ENCODE results near the gene RASD1. TPM values are rescaled to one million over a fixed set of nuclear protein-coding genes. Genes with fewer than 3 reads are reported as not detected.

RASD1 gene
- polyA plus RNA-seq, 1 of the 3 experiments (the other 2 are of a cell fraction), result 0.43 TPM

DNA sequence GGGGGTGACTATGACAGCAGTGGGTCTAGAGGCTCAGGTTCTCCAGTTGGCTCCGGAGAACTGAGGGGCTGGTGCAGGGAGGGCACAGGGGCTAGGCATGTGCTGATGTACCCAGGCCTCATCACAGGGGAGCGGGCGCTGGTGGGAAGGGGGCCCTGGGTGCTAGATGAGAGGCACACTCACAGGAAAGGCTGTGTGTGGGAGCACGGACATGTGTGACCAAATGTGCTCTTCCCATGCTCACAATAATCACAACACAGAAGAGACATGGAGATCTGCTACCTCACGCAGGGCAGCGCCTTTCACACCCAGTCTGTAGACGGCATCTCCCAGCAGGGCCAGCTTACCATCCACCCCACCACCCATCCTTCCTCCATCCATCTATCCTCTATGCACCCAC is 17.4 kb upstream of the RASD1 start:
- Histone ChIP-seq H3K4me3 (ENCODE audit: low read depth in 2 of 2, low read length in 1 of 2) (no peak overlapping the region), H3K4me2 (no peak overlapping the region), H3K9me2 (no peaks in the 10 kb centered on the region), H3K9me3 (no peaks in the 10 kb centered on the region), H3K36me3 (replicated peaks in 1 of 2; ENCODE audit: control insufficient read depth in 1 of 2, insufficient read depth in 2 of 2, low read length in 1 of 2) (no peaks in the 10 kb centered on the region), H3K9ac (no peak overlapping the region), H3F3A (replicated peaks; ENCODE audit: insufficient read depth) (no peaks in the 10 kb centered on the region), H3K79me2 (ENCODE audit: insufficient read depth) (no peaks in the 10 kb centered on the region), H3K4me1 (ENCODE audit: control insufficient read depth in 1 of 2, insufficient read depth in 2 of 2, low read depth in 1 of 2, low read length in 1 of 2) (peaks cover 6 to 32% of the 10 kb centered on the region in 2 experiments; a peak in 2 of 4 replicates), H3K27ac (ENCODE audit: low read depth in 2 of 2, low read length in 1 of 2) (no peak overlapping the region), H3K27me3 (ENCODE audit: insufficient read depth) (no peaks in the 10 kb centered on the region), H2AFZ (ENCODE audit: low read depth) (no peak overlapping the region), H4K20me1 (ENCODE audit: insufficient read depth) (peaks cover 29% of the 10 kb centered on the region; the same call in 1 of the 2 replicates)
- DNase-seq, result no peak
- TF ChIP-seq SMC3 (IDR thresholded peaks at IDR 0.05; ENCODE audit: low read depth, low read length) (no peak), ELF1 (IDR thresholded peaks at IDR 0.05) (no peak), TCF12 (IDR thresholded peaks at IDR 0.05) (no peak), JUND (IDR thresholded peaks at IDR 0.05) (no peak), EP300 (IDR thresholded peaks at IDR 0.05; ENCODE audit: borderline replicate concordance in 1 of 2, low read depth in 1 of 2, low read length in 1 of 2) (no peak), RCOR1 (IDR thresholded peaks at IDR 0.05; ENCODE audit: low read length) (no peak), YY1 (IDR thresholded peaks at IDR 0.05; ENCODE audit: low read depth) (no peak), GABPA (IDR thresholded peaks at IDR 0.05; ENCODE audit: low read depth) (no peak), RXRA (IDR thresholded peaks at IDR 0.05; ENCODE audit: borderline replicate concordance, low read depth) (no peak), EZH2phosphoT487 (IDR thresholded peaks at IDR 0.05; ENCODE audit: borderline replicate concordance, low read depth) (no peak), CHD2 (IDR thresholded peaks at IDR 0.05; ENCODE audit: low read length, partially characterized antibody) (no peak)
- TF ChIP-seq, protein P1, sequence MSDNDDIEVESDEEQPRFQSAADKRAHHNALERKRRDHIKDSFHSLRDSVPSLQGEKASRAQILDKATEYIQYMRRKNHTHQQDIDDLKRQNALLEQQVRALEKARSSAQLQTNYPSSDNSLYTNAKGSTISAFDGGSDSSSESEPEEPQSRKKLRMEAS (IDR thresholded peaks at IDR 0.05; ENCODE audit: low read depth), result no peak
- 96% methylated on average over 6 of the region's 7 CpGs for WGBS (ENCODE audit: low lambda C conversion rate)
- CTCF ChIA-PET, result interaction anchor here (0.8 to 2.7 kb wide), 4 partner anchors 10 to 157 kb away, joined by 3 to 18 read pairs (median 4); no protein-coding TSS in a partner anchor
- POLR2A ChIA-PET, result no interaction called here

DNA sequence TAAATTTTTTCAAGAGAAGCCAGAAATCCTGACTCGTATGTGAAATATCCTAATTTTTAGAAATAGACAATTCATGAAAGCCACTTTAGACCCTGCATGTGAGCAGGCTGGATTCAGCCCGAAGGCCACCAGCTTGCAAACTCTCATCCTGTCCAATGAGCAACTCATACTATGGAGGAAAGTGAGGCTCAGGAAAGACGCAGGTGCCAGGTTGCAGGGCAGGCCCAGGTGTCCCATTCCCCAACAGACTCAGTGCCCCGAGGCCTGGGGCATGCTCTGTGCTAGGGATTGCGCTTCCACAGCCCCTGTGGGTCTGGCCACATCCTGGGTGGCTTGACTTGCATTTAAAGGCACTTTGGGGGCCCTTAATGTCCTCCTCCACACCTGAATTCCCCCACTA is 16.7 kb upstream of the RASD1 start:
- Histone ChIP-seq H3K9me3 (no peaks in the 10 kb centered on the region), H3K27ac (ENCODE audit: low read depth in 2 of 2, low read length in 1 of 2) (no peak overlapping the region), H3K36me3 (replicated peaks in 1 of 2; ENCODE audit: control insufficient read depth in 1 of 2, insufficient read depth in 2 of 2, low read length in 1 of 2) (no peaks in the 10 kb centered on the region), H2AFZ (ENCODE audit: low read depth) (no peak overlapping the region), H3F3A (replicated peaks; ENCODE audit: insufficient read depth) (no peaks in the 10 kb centered on the region), H3K9me2 (no peaks in the 10 kb centered on the region), H3K27me3 (ENCODE audit: insufficient read depth) (no peaks in the 10 kb centered on the region), H3K9ac (no peak overlapping the region), H4K20me1 (ENCODE audit: insufficient read depth) (peaks cover 26% of the 10 kb centered on the region; the same call in 1 of the 2 replicates), H3K4me3 (ENCODE audit: low read depth in 2 of 2, low read length in 1 of 2) (no peak overlapping the region), H3K4me1 (ENCODE audit: control insufficient read depth in 1 of 2, insufficient read depth in 2 of 2, low read depth in 1 of 2, low read length in 1 of 2) (peaks cover 6 to 30% of the 10 kb centered on the region in 2 experiments; a peak in 2 of 4 replicates), H3K79me2 (ENCODE audit: insufficient read depth) (no peaks in the 10 kb centered on the region), H3K4me2 (no peak overlapping the region)
- no peak for DNase-seq
- TF ChIP-seq GATA2 (CRISPR knock-in tag; IDR thresholded peaks at IDR 0.05) (no peak), GABPA (IDR thresholded peaks at IDR 0.05; ENCODE audit: low read depth) (no peak), RAD21 (IDR thresholded peaks at IDR 0.05; ENCODE audit: low read length) (no peak), TCF12 (IDR thresholded peaks at IDR 0.05) (no peak), JUND (IDR thresholded peaks at IDR 0.05) (no peak), EZH2phosphoT487 (IDR thresholded peaks at IDR 0.05; ENCODE audit: borderline replicate concordance, low read depth) (no peak), CHD2 (IDR thresholded peaks at IDR 0.05; ENCODE audit: low read length, partially characterized antibody) (no peak), SIN3A (IDR thresholded peaks at IDR 0.05; ENCODE audit: borderline replicate concordance, low read depth, low read length) (no peak), FOXJ3 (CRISPR knock-in tag; IDR thresholded peaks at IDR 0.05) (no peak), SMC3 (IDR thresholded peaks at IDR 0.05; ENCODE audit: low read depth, low read length) (no peak)
- TF ChIP-seq, protein P2, sequence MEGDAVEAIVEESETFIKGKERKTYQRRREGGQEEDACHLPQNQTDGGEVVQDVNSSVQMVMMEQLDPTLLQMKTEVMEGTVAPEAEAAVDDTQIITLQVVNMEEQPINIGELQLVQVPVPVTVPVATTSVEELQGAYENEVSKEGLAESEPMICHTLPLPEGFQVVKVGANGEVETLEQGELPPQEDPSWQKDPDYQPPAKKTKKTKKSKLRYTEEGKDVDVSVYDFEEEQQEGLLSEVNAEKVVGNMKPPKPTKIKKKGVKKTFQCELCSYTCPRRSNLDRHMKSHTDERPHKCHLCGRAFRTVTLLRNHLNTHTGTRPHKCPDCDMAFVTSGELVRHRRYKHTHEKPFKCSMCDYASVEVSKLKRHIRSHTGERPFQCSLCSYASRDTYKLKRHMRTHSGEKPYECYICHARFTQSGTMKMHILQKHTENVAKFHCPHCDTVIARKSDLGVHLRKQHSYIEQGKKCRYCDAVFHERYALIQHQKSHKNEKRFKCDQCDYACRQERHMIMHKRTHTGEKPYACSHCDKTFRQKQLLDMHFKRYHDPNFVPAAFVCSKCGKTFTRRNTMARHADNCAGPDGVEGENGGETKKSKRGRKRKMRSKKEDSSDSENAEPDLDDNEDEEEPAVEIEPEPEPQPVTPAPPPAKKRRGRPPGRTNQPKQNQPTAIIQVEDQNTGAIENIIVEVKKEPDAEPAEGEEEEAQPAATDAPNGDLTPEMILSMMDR (IDR thresholded peaks at IDR 0.05), result no peak
- TF ChIP-seq, protein P3, sequence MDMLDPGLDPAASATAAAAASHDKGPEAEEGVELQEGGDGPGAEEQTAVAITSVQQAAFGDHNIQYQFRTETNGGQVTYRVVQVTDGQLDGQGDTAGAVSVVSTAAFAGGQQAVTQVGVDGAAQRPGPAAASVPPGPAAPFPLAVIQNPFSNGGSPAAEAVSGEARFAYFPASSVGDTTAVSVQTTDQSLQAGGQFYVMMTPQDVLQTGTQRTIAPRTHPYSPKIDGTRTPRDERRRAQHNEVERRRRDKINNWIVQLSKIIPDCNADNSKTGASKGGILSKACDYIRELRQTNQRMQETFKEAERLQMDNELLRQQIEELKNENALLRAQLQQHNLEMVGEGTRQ (IDR thresholded peaks at IDR 0.05; ENCODE audit: borderline replicate concordance, low read depth, low read length), result no peak
- TF ChIP-seq, protein P4, sequence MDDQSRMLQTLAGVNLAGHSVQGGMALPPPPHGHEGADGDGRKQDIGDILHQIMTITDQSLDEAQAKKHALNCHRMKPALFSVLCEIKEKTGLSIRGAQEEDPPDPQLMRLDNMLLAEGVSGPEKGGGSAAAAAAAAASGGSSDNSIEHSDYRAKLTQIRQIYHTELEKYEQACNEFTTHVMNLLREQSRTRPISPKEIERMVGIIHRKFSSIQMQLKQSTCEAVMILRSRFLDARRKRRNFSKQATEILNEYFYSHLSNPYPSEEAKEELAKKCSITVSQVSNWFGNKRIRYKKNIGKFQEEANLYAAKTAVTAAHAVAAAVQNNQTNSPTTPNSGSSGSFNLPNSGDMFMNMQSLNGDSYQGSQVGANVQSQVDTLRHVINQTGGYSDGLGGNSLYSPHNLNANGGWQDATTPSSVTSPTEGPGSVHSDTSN (IDR thresholded peaks at IDR 0.05), result no peak
- TF ChIP-seq, protein P5, sequence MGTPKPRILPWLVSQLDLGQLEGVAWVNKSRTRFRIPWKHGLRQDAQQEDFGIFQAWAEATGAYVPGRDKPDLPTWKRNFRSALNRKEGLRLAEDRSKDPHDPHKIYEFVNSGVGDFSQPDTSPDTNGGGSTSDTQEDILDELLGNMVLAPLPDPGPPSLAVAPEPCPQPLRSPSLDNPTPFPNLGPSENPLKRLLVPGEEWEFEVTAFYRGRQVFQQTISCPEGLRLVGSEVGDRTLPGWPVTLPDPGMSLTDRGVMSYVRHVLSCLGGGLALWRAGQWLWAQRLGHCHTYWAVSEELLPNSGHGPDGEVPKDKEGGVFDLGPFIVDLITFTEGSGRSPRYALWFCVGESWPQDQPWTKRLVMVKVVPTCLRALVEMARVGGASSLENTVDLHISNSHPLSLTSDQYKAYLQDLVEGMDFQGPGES (IDR thresholded peaks at IDR 0.05; ENCODE audit: low read depth, low read length), result no peak
- WGBS (ENCODE audit: low lambda C conversion rate), result 100% methylated on average over 2 of the region's 5 CpGs
- POLR2A ChIA-PET, result no interaction called here
- CTCF ChIA-PET, result interaction anchor here (1.5 to 4.7 kb wide), 4 partner anchors 10 to 56 kb away, joined by 3 to 31 read pairs (median 14); partner anchors contain the start of gene RASD1

Measured in SK-N-SH (cell line).